ENCODE results near the gene SULT1A2. TPM values are rescaled to one million over a fixed set of nuclear protein-coding genes. Genes with fewer than 3 reads are reported as not detected.

The SULT1A2 gene
- total and polyA plus RNA-seq, 2 of the 4 experiments (the other 2 are of a cell fraction) = 0.09 TPM; not detected in 1

DNA sequence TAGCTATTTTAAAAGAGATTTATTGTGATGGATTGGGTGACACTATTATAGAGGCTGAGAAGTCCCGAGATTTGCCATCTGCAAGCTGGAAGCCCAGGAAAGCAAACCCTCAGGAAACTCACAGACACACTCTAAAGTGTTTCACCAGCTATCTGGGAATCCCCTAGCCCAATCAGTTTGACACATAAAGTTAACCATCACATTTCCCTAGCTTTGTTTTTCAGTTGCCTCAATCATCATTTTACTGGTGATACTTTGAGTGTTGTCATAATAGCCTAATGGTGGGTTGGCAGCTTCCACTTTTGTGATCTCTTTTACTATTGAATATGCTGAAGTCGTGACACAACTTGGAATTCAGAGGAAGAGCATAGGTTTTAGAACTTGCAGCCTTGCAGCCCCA lies 41.3 kb downstream of the SULT1A2 start:
- peaks cover 4% of the 10 kb centered on the region for H3K9me1 ChIP-seq (ENCODE audit: insufficient read depth, low read length)
- in situ Hi-C loops (cut with MboI; ENCODE audit: low sequenced_read_pairs) (no loop called here), dilution Hi-C loops (cut with HindIII; ENCODE audit: low sequenced_read_pairs, unreplicated experiment) (no loop called here), intact Hi-C loops (cut with micrococcal nuclease) (no loop called here)
- no peak overlapping the region for H2BK120ac ChIP-seq (ENCODE audit: low read depth, low read length)
- no peak overlapping the region for H3K4ac ChIP-seq (ENCODE audit: low read depth, low read length)
- H3K4me2 ChIP-seq (ENCODE audit: low read depth, low read length) = no peak overlapping the region
- no peak overlapping the region for H2BK15ac ChIP-seq (ENCODE audit: low read depth, low read length)
- H4K8ac ChIP-seq (ENCODE audit: low read depth in 2 of 2, low read length in 2 of 2) = no peak overlapping the region
- no peak overlapping the region for H2BK20ac ChIP-seq (ENCODE audit: low read depth, low read length)
- no peak overlapping the region for H4K5ac ChIP-seq (ENCODE audit: low read depth, low read length)
- no peak overlapping the region for H4K91ac ChIP-seq (ENCODE audit: insufficient read depth, low read depth, low read length)
- no TSS peak for BruUV-seq (replicated peaks)
- H3K4me1 ChIP-seq (ENCODE audit: control insufficient read depth, insufficient read depth, low read length) = peaks cover 5% of the 10 kb centered on the region; the same call in 1 of the 2 replicates
- peaks cover 15 to 18% of the 10 kb centered on the region in 2 experiments for H3K79me1 ChIP-seq (ENCODE audit: low read depth in 1 of 2, low read length in 2 of 2)
- H3K36me3 ChIP-seq (ENCODE audit: control insufficient read depth, insufficient read depth, low read length) = peaks cover 2% of the 10 kb centered on the region; the same call in 1 of the 2 replicates
- no peak overlapping the region for H2AFZ ChIP-seq (replicated peaks; ENCODE audit: low read length, poor library complexity)
- no peak overlapping the region for H3K18ac ChIP-seq (ENCODE audit: low read depth, low read length)
- no peak for DNase-seq
- no peaks in the 10 kb centered on the region for H3K27me3 ChIP-seq (ENCODE audit: control insufficient read depth, insufficient read depth, low read length)
- no CpG with 5 or more reads among the region's 2 CpGs for WGBS, 2 experiments (ENCODE audit: extremely low coverage in 2 of 2, insufficient read length in 1 of 2)
- no peak overlapping the region for H3K23ac ChIP-seq (ENCODE audit: low read depth, low read length)
- no peak overlapping the region for H2AK5ac ChIP-seq (ENCODE audit: low read depth, low read length)
- POLR2A ChIA-PET (ENCODE audit: unreplicated experiment) = no interaction called here
- no peaks in the 10 kb centered on the region for H3K9me3 ChIP-seq (ENCODE audit: control insufficient read depth, insufficient read depth, low read length)
- peaks cover 3% of the 10 kb centered on the region; the same call in 1 of the 2 replicates for H4K20me1 ChIP-seq (ENCODE audit: insufficient read depth, low read length)
- no peak overlapping the region for H2AK9ac ChIP-seq (replicated peaks; ENCODE audit: low read depth, low read length, poor library complexity)
- H2BK5ac ChIP-seq (ENCODE audit: low read depth, low read length, poor library complexity, severe bottlenecking) = no peak overlapping the region
- no peak overlapping the region for H3K14ac ChIP-seq (replicated peaks; ENCODE audit: low read depth, low read length)
- no peak for TF ChIP-seq CEBPB (IDR thresholded peaks at IDR 0.05; ENCODE audit: low read depth, low read length)
- TF ChIP-seq USF2 (IDR thresholded peaks at IDR 0.05; ENCODE audit: low read depth, low read length) = no peak
- TF ChIP-seq MAFK (IDR thresholded peaks at IDR 0.05; ENCODE audit: low read depth, low read length) = no peak
- no peak for TF ChIP-seq CHD1 (IDR thresholded peaks at IDR 0.05; ENCODE audit: low read depth, low read length)
- TF ChIP-seq ELK1 (IDR thresholded peaks at IDR 0.05; ENCODE audit: borderline replicate concordance, low read depth, low read length) = no peak
- TF ChIP-seq RCOR1 (IDR thresholded peaks at IDR 0.05; ENCODE audit: insufficient replicate concordance, low read length) = no peak
- TF ChIP-seq RAD21 (IDR thresholded peaks at IDR 0.05; ENCODE audit: low read length) = no peak
- no peak for TF ChIP-seq RFX5 (IDR thresholded peaks at IDR 0.05; ENCODE audit: low read depth, low read length)
- TF ChIP-seq NFE2L2 (IDR thresholded peaks at IDR 0.05; ENCODE audit: low read depth, low read length) = no peak
- TF ChIP-seq, protein P1, sequence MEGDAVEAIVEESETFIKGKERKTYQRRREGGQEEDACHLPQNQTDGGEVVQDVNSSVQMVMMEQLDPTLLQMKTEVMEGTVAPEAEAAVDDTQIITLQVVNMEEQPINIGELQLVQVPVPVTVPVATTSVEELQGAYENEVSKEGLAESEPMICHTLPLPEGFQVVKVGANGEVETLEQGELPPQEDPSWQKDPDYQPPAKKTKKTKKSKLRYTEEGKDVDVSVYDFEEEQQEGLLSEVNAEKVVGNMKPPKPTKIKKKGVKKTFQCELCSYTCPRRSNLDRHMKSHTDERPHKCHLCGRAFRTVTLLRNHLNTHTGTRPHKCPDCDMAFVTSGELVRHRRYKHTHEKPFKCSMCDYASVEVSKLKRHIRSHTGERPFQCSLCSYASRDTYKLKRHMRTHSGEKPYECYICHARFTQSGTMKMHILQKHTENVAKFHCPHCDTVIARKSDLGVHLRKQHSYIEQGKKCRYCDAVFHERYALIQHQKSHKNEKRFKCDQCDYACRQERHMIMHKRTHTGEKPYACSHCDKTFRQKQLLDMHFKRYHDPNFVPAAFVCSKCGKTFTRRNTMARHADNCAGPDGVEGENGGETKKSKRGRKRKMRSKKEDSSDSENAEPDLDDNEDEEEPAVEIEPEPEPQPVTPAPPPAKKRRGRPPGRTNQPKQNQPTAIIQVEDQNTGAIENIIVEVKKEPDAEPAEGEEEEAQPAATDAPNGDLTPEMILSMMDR (conservative IDR thresholded peaks at IDR 0.05; ENCODE audit: low read depth, low read length) = no peak
- no peak for TF ChIP-seq MXI1 (IDR thresholded peaks at IDR 0.05; ENCODE audit: borderline replicate concordance, low read depth, low read length)
- TF ChIP-seq SMC3 (IDR thresholded peaks at IDR 0.05; ENCODE audit: low read depth, low read length) = no peak
- TF ChIP-seq POLR2A (IDR thresholded peaks at IDR 0.05; ENCODE audit: low read depth, low read length) = no peak
- TF ChIP-seq FOS (IDR thresholded peaks at IDR 0.05; ENCODE audit: low read depth, low read length) = no peak
- TF ChIP-seq BHLHE40 (IDR thresholded peaks at IDR 0.05; ENCODE audit: low read depth, low read length) = no peak
- no peak for TF ChIP-seq MAZ (IDR thresholded peaks at IDR 0.05; ENCODE audit: borderline replicate concordance, low read depth, low read length)
- no peak for ATAC-seq (ENCODE audit: low read depth)
- H3K9ac ChIP-seq (ENCODE audit: low read depth, low read length) = no peak overlapping the region
- no peak overlapping the region for H3K56ac ChIP-seq (ENCODE audit: extremely low read depth, insufficient read depth, low read length)
- no peak overlapping the region for H3K4me3 ChIP-seq (ENCODE audit: insufficient read depth, low read depth, low read length)
- no peak overlapping the region for H3K27ac ChIP-seq (ENCODE audit: insufficient read depth, low read length)
- CTCF ChIA-PET = interaction anchor here (1.2 kb wide), 2 partner anchors 13 to 278 kb away, joined by 3 read pairs; no protein-coding TSS in a partner anchor

All from IMR-90 (cell line).